HG03469 (cell line): ENCODE data around the gene DENND4B.
A peak's percentile ranks its signal among the peaks of the same experiment; 100 is the strongest.
"Not testable (repeated sequence)": the region's sequence is repeated elsewhere in the genome, so short reads cannot be mapped to it uniquely, and the experiment has no call there.

Source experiments
- ATAC-seq: cut with Tn5 transposase; IDR thresholded peaks from one replicate; pipeline ENCODE4 v1.9.1; 2021; ENCODE audit warnings: mild to moderate bottlenecking, moderate library complexity, moderate number of reproducible peaks; ENCODE audit not compliant: unreplicated experiment

The DENND4B gene

DNA sequence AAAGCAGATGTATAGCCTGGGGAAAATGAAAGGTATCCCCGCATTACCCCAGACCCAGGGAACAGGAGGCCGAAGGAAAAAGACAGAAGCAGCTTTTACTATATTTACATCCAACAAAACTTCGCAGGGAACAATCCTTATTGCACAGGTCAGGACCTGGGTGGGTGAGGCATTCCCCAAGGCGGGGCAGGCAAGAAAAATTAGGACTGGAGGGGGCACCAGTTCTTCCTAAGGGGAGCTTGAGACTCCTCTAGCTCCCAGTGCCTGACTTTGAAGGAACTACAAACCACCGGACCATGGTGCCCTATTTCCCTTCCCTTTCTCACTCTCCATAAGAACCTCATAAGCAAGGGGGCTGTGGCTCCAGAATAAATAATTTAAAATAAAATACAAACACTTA lies 17.1 kb downstream of the DENND4B start:
- no peak for ATAC-seq

DNA sequence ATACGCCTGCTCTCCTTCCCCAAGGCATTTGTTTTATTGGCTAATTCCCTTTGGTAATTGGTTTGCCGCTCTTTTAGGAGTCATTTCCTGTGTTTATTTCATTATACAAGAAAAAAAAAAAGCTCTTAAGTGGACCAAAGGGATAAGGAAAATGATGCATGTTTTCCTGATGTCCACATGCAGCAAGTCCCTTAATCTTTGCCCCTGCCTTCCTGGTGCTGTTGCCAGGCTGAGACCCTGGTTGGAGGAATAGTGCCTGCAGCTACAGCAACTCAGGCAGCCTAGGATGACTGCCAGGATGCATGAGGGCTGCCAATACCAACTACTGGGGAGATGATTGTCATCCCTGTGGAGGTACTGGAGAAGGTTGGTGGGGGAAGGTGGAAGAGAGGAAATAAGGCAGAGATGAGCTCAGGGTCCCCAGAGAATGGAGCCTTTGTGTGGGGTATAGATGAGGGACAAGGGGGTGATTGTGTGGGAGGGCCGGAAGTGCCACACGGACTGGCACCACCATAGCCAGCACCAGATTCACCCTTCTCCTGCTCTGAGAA lies 17.7 kb downstream of the DENND4B start:
- ATAC-seq = no peak

DNA sequence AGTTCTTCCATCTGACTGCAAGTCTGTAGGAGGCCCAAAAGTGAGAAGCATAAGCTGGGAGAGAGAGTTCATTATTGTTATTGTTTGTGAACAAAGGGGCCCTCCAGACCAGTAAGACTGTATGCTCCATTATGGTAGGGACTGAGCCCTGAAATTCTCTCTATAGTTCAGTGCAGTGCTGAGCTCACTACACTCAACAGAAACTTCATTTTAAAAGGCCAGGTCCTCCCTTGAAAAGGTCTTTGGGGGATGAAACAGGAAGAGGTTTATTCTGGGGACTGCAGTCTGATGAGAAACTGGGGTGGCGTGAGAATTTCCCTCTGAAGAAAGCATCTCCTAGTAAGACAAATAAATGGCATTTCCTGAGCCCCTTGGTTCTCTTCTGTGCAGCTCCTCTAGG lies 18.3 kb downstream of the DENND4B start:
- ATAC-seq = no peak

DNA sequence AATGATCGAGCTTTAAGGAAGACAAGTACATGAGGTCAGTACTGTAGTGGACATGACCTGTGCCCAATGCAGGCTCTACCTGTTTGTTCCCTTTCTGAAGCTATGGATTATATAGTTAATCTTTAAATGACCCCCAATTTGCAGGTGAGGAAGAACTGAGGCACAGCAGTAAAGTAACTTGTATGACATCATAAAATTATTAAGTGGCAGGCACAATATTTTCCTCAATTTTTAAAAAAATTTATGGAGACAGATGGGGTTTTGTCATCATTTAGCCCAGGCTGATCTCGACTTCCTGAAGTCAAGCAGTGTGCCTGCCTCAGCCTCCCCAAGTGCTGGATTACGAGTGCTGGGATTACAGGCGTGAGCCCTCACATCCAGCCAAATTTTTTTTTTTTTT lies 20.1 kb downstream of the DENND4B start:
- ATAC-seq = no peak

DNA sequence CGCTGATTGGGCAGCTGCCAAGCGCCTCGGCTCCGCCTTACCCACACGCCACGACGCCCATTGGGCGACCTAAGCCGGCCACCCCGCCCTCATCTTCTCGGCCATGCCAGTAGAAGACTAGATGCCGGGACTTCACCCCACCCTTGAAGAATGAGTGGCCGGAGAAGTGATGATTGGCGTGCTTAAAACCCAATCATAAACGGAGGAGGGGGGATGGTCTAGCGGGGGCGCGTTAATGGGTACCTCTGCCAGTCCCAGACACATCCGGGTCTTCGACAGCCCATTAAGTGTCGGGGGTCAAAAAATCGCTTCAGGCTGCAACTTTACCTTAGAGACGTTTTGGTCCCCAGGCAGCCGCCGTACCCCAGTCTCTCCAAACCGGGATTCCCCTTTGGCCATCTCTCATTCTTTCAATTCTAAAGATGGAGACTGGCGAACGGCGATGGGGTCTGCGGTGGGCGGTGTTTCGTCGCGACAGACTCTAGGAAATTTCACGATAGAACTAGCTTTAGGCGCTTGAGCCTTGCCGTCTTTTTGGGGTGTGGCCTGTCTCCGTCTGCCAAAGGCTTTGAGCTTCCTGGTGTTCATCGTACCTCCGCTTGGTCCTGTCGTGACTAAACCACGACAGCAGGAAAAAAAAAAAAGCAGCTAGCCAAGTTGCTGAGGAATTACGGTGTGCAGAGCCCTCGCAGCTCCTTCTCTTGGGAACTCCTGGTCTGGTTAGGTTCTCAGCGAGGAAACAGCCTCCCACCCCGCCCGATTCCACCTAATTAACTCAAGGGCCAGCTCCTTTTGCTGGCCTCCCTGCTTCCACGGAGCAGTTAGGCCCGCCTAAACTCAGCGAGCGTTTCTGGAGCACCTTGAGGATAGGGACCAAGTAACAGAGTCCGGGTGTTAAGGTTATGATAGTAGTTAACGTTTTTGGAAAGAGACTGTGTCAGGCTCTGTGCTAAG lies 23.3 kb downstream of the DENND4B start, which contains the start of gene GATAD2B:
Gene GATAD2B (minus strand): TSS at position 1 of the 954 bp plus-strand sequence. CDS start 94,625 bp downstream, outside the sequence.
- ATAC-seq = peak; percentile 78

DNA sequence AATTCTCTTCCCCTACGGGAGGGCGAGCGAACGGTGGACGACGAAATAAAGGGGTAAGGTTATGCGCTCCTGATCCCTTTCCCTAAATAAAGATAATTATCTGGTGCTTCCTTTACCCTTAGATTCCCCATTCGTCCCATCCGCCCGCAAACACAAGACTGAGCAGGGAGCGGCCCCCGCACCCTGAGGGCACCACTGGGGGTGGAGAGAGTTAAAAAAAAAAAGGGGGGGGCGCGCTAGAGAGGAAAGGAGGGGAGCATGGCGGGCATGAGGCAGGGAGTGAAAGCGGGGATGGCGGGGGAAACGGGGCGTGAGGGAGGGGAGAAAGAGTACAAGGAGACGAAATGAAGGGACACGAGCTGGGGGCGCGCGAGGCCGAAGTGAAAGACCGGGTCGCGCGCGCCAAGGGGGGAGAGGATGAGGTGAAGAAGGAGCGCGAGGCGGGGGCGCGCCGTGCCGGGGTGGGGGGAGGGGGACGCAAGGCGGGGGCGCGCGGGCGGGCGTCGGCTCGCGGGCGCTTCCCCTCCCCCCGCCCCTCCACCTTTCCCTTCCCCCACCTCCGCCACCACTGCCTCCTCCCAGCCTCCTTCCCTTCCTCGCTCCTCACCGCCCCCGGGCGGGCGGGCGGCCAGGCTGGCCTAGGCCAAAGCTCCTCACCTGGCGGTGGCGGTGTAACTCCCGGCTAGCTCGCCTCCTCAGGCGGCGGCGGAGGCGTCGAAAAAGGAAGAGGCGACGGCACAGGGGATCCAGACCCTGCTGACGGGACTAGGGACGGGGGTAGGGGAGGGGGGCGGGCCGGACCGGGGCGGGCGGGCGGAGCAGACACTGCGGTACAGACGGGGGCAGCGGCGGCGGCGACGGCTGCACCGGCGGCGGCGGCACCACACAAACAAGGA lies 24.2 kb downstream of the DENND4B start:
- peak; percentile 6 for ATAC-seq

DNA sequence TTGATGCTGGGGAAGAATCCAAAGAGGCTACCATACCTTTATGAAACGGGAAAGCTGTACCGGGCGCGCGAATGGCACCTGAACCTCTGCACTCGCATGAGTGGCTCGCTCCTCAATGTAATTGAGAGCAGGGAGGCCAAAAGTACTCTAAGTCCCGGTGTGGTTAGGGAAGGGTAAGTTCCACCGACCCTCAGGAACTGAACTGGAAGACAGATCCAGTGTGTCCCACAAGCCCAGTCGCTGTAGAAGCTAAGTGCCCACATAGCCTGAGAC lies 24.8 kb downstream of the DENND4B start:
- ATAC-seq = no peak

DNA sequence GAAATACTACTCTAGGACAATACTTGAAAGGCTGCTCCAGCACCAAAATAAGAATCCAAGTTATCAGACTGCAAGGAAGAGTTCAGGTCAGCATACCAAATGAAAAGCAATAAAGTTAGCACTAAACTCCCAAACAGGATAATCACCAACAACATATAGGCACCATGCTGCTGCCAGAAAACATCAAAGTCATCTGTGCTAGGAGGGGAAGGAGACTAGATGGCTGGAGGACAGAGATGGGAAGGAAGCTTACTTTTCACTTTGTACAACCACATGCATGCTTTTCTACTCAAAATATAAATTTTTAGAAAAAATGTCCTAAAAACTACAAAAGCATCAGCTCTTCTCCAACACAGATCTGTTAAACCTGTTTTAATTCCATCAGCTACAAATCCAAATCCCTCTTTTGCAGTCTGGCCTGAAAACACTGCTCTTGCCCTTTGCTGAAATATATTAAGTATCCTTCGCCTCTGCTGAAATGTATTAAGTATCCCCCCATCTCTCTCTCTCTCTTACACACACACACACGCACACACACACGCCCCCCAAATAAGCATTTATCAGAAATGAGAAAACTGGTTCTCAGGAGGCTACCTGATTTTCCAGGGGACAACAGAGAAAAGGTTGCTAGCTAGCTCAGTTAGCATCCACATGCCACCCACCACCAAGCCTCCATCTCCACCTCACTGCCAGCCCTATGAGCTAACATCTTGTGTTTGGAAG lies 25.3 kb downstream of the DENND4B start:
- ATAC-seq = no peak

DNA sequence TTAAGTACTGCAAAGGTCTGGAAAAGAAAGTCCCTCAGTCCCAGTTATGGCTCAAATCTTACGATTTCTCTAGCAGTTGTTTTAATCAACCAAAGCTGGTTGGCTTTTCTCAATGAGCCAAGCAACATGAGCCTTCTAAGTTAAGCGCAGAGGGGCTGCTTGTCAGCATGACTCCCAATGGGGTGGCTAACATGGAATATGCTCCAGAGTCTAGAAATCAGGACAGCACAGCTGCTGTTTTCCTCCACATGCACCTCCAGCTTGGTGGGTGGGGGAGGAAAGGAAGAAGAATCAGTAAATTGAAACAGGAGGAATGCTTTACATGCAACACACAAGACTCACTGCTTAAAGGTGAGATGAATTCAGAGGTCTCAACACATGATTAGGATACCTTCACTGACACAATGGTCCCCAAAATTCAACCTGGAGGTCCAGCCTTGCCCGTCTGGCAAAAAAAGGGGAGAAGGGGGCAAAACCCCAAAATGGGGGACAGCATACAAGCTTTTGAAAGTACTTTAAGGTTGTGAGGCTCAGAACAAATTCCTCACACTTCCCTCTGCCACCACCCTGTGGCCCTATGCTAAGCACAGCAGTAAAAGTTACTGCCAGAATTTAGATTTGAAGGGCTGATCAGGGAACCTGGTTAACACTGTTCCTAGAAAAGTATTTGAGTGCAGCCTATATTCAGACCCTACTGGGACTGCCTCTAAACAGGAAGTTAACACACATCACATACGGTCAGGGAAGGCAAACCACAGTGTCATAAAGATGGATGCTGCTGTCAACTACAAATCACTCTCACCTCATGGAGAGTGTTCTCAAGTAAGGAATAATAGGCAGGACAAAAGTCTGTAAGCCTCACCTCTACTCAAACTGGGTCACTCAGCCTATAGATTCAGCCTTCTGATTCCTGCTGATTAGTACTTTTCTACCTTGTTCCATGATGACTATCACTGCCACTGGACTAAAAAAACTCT lies 26.4 kb downstream of the DENND4B start:
- ATAC-seq = no peak

DNA sequence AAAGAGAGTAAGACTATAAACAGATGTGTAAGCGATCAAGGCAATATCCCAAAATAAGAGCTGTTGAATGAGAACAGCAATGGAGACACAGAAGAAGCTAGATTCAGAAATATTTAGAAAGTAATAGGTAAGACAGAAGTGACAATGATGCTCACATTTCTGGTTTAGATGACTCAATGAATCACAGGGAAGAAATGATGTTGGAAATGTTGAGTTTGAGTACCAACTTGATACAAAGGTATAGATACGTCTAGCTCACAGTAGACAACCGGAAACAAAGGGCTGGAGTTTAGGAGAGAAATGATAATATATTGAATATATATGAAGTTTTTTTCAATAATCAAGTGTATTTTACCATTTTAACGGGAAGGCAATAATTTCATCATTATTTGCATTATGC lies 30.2 kb downstream of the DENND4B start:
- ATAC-seq = no peak

DNA sequence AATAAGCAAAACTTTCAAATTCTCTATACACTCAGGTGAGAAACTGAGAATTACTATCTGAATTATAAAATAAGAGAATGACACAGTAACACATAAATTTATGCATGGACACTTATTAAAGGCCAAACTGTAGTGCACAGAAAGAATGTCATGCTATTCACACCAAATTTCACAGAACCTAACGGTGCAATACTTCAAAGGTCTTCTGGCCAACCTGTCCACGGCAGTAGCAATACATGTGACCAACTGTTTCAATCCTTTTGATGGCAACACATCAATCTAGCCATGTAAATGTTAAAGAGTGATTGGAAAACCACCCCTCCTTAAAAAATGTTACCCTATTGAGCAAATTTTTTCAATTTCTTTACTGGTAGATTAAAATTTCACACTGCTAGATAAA lies 34.2 kb downstream of the DENND4B start:
- no peak for ATAC-seq

DNA sequence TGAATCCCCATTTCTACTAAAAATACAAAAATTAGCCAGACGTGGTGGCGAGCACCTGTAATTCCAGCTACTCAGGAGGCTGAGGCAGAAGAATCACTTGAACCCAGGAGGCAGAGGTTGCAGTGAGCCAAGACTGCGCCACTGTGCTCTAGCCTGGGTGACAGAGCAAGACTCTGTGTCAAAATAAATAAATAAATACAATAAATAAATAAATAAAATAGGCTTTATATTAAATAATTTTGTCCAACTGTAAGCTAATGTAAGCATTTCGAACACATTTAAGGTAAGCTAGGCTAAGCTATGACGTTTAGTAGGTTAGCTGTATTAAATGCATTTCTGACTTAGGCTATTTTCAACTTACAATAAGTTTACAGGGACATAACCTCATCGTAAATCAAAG lies 36.0 kb downstream of the DENND4B start:
- ATAC-seq = not testable (repeated sequence)

DNA sequence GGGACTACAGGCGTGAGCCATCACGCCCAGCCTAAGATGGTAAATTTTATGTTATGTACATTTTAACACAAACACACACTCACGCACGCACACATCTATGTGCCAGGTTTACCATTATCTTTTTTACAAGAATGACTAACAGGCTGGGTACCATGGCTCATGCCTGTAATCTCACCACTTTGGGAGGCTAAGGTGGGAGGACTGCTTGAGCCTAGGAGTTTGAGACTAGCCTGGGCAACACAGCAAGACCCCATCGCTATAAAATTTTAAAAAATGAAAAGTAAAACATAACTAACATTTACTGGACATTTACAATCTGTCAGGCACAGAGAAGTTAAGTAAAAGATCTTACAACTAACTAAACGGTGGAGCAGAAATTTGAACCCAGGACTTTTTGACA lies 38.4 kb downstream of the DENND4B start:
- no peak for ATAC-seq

DNA sequence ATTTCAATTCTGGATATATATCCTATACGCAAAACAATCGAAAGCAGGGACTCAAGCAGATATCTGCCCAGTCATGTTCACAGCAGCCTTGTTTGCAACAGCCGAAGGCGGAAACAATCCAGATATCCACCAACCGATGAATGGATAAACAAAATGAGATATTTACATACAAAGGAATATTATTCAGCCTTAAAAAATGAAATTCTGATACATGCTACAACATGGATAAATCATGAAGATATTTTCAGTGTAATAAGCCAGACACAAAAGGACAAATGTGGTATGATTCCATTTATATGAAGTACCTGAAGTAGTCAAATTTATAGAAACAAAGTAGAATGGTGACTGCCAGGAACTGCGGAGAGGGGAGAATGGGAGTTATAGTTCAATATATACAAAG lies 39.4 kb downstream of the DENND4B start:
- ATAC-seq = no peak

DNA sequence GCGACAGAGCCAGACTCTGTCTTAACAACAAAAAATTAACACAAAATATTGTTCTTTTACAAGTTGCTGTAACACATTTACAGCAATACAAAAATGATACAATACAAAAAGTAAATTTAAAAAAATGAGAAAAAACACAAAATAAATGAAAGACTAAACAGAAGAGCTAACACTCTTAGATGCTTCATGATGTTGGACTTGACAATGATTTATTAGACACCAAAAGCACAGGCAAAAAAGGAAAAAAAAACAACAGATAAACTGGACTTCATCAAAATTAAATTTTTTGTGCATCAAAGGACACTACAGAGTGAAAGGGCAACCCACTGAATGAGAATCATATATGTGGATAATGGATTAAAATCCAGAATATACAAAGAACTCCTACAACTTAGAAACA lies 40.1 kb downstream of the DENND4B start:
- ATAC-seq = no peak

DNA sequence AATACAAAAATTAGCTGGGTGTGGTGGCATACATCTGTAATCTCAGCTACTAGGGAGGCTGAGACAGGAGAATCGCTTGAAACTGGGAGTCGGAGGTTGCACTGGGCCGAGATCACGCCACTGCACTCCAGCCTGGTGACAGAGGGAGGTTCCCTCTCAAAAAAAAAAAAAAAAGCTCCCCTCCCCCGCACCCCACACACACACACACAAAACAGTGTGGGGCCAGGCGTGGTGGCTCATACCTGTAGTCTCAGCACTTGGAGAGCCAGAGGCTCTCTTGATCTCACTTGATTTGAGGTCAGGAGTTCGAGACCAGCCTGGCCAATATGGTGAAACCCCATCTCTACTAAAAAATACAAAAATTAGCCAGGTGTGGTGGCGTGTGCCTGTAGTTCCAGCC lies 40.6 kb downstream of the DENND4B start:
- ATAC-seq = not testable (repeated sequence)

DNA sequence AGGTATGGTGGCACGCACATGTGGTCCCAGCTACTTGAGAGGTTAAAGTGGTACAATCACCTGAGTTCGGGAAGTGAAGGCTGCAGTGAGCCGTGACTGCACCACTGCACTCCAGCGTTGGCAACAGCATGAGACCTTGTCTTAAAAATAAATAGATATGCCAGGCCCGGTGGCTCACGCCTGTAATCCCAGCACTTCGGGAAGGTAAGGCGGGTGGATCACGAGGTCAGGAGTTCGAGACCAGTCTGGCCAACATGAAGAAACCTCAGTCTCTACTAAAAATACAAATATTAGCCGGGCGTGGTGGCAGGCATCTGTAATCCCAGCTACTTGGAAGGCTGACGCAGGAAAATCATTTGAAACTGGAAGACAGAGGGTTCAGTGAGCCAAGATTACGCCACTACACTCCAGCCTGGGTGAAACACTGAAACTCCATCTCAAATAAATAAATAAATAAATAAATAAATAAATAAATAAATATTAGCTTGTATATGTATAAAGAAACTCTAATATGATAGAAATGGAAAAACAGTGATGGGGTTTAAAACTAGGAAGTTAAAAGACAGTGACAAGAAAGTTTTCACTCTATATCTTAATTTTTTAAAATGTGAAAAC lies 42.6 kb downstream of the DENND4B start:
- ATAC-seq = no peak

DNA sequence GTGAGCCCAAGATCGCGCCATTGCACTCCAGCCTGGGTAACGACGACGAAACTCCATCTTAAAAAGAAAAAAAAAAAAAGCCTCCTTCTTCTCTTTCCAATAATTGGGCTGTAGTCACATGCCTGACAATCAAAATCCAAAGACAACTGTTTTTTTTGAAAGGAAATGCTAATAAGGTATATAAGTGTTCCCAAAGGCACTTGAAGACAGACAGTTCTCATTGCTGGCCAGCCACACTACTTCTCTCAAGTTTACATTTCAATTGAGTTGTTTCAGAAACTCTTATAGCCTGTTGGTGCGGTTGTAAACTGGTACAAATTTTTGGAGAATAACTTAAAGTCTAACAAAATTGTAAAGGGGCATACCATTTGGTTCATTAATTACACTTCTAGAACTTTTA lies 47.0 kb downstream of the DENND4B start:
- no peak for ATAC-seq

DNA sequence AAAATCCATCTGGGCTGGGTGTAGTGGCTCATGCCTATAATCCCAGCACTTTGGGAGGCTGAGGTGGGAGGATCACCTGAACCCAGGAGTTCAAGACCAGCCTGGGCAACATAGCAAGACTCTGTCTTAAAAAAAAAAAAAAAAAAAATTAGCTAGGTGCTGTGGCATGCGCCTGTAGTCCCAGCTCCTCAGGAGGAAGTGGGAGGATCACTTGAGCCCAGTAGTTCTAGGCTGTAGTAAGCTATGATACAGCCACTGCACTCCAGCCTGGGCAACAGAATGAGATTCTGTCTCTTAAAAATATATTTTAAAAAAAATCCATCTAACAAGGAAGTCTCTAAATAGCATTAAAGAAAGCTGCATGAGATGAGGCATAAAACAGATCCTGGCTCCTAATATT lies 50.7 kb downstream of the DENND4B start:
- not testable (repeated sequence) for ATAC-seq
